Tibial artery (tissue), 4 donors: ENCODE data around the gene OR10K2.
"Not testable (repeated sequence)": the region's sequence is repeated elsewhere in the genome, so short reads cannot be mapped to it uniquely, and the experiment has no call there.

Experiments used
- DNase-seq, 2 donors: peaks; one replicate each; pipeline ENCODE4 v3.0.0-alpha.2; 2019
- H3K27ac ChIP-seq, 2 donors: fragments of 200-600 bp; sonication (generic) in 1 of 2; 1 replicate in 1 of 2; 2 replicates in 1 of 2; pipeline ENCODE4 v1.5.1; 2018 to 2019; ENCODE audit warnings: mild to moderate bottlenecking in 1 of 2
- H3K27me3 ChIP-seq, 2 donors: fragments of 200-600 bp; sonication (generic) in 1 of 2; one replicate each; pipeline versions ENCODE4 v1.5.1 to v1.6.0; 2016 to 2019
- H3K36me3 ChIP-seq, 3 donors: fragments of 200-600 bp; sonication (generic) in 2 of 3; one replicate each; pipeline ENCODE4 v1.5.1; 2016 to 2019; ENCODE audit warnings: mild to moderate bottlenecking in 2 of 3
- H3K4me1 ChIP-seq, 4 donors: fragments of 200-600 bp; sonication (generic) in 2 of 4; 1 replicate in 3 of 4; 2 replicates in 1 of 4; pipeline ENCODE4 v1.5.1; 2016 to 2019
- H3K4me3 ChIP-seq, 2 donors: fragments of 200-600 bp; sonication (generic) in 1 of 2; 1 replicate in 1 of 2; 2 replicates in 1 of 2; pipeline ENCODE4 v1.5.1; 2018 to 2019; ENCODE audit warnings: mild to moderate bottlenecking in 2 of 2
- H3K9me3 ChIP-seq, 3 donors: fragments of 200-600 bp; sonication (generic) in 1 of 3; one replicate each; pipeline ENCODE4 v1.5.1; 2016 to 2019
- intact Hi-C: fragments of 100-400 bp; cut with DNase I; formaldehyde crosslinking; loops from one replicate; pipeline ENCODE4 v1.15.0; 2023; ENCODE audit warnings: low total_unique reads
- TF ChIP-seq, protein P1 (sequence below), 2 experiments: fragments of 200-600 bp in 1 of 2; fragments of 450-650 bp in 1 of 2; IDR thresholded peaks; one replicate each; pipeline ENCODE4 v1.5.1; 2017 to 2019; ENCODE audit warnings: antibody characterized with exemption in 2 of 2, mild to moderate bottlenecking in 1 of 2, moderate library complexity in 1 of 2

The OR10K2 gene

DNA sequence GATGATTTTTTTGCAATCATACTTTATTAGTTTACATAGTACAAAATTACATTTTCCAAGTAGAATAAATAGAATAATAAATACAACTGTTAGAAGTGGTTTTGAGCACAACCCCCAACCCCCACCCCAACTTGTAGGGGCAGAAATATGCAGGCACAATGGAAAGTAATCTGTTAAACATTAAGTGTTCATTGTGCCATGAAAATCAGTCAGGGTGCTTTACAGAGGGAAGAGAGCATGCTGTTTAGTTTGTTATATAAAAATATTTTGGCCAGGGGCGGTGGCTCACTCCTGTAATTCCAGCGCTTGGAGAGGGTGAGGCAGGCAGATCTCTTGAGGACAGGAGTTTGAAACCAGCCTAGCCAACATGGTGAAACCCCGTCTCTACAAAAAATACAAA is 29.4 kb downstream of the OR10K2 start:
- Histone ChIP-seq H3K4me1 (no peaks in the 10 kb centered on the region), H3K27me3 (no peaks in the 10 kb centered on the region), H3K4me3 (no peak overlapping the region), H3K36me3 (no peaks in the 10 kb centered on the region), H3K27ac (no peak overlapping the region), H3K9me3 (no peaks in the 10 kb centered on the region)
- intact Hi-C loops = no loop called here
- TF ChIP-seq, protein P1, sequence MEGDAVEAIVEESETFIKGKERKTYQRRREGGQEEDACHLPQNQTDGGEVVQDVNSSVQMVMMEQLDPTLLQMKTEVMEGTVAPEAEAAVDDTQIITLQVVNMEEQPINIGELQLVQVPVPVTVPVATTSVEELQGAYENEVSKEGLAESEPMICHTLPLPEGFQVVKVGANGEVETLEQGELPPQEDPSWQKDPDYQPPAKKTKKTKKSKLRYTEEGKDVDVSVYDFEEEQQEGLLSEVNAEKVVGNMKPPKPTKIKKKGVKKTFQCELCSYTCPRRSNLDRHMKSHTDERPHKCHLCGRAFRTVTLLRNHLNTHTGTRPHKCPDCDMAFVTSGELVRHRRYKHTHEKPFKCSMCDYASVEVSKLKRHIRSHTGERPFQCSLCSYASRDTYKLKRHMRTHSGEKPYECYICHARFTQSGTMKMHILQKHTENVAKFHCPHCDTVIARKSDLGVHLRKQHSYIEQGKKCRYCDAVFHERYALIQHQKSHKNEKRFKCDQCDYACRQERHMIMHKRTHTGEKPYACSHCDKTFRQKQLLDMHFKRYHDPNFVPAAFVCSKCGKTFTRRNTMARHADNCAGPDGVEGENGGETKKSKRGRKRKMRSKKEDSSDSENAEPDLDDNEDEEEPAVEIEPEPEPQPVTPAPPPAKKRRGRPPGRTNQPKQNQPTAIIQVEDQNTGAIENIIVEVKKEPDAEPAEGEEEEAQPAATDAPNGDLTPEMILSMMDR (IDR thresholded peaks at IDR 0.05) = no peak
- DNase-seq = no peak

DNA sequence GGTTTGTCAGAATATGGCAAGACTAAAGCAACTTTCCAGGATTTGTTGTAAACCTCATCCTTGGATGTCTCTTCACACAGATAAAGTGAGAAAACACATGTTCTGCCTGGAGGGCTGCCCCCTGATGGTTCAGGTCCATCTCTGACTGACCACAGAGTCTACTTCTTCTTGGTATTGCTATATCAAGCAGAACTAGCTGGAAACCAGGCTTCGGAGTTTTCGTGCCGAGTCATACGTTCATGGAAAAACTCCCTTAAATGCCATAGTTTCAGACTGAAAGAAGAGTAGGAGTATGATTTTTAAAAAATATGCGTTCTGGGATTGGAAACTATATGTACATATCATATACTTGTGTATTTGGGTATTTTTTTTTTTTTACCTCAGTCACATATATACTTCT is 32.6 kb downstream of the OR10K2 start:
- no peak overlapping the region for H3K4me3 ChIP-seq
- no peaks in the 10 kb centered on the region for H3K9me3 ChIP-seq
- no peaks in the 10 kb centered on the region for H3K27me3 ChIP-seq
- no peaks in the 10 kb centered on the region for H3K4me1 ChIP-seq
- TF ChIP-seq, protein P1 (IDR thresholded peaks at IDR 0.05) = no peak
- no peak overlapping the region for H3K27ac ChIP-seq
- no peaks in the 10 kb centered on the region for H3K36me3 ChIP-seq
- intact Hi-C loops = no loop called here
- no peak for DNase-seq

DNA sequence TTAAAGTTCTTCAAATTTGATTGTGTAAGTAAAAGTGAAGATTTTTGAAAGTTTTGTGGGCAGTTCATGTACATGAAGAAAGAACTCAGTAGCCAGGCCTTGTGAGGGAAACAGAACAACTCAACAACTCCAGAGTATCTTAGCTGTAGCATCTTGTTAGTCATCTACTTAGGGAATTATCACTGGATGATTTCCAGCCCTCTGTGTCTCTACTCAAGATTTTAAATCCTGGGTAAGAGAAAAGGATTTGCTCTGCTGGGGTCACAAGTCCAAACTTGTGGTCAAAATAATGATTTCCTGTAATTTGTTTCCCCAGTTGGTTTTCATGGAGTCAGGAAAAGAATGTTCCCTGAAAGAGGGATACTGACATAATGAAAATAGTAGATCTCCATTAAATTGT is 34.9 kb downstream of the OR10K2 start:
- intact Hi-C loops = no loop called here
- H3K36me3 ChIP-seq = no peaks in the 10 kb centered on the region

DNA sequence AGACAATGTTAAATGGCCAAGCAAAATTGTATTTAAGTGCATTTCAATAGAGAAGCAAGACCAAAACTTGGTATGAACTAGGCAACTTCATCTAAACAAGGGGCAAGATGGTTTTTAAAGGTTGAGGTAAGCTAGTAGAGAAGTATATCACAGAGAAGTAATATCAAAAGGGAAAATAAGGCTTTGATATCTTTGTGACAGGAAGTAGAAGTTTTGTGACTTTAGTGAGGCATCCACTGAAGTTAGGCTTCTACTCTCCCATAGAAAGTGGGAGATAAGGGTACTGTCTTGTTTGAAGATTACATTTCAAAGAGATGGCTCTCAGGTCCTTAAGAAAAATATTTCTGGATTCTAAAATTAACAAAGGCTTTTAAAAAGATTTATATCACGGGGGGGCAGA is 35.7 kb downstream of the OR10K2 start:
- no peak overlapping the region for H3K27ac ChIP-seq
- no peak overlapping the region for H3K4me3 ChIP-seq
- no peaks in the 10 kb centered on the region for H3K4me1 ChIP-seq
- H3K36me3 ChIP-seq = no peaks in the 10 kb centered on the region
- H3K9me3 ChIP-seq = no peaks in the 10 kb centered on the region
- no peak for DNase-seq
- no peaks in the 10 kb centered on the region for H3K27me3 ChIP-seq
- TF ChIP-seq, protein P1 (IDR thresholded peaks at IDR 0.05) = no peak
- intact Hi-C loops = no loop called here

More for the DNA sequence above, 34.9 kb downstream of the OR10K2 start:
- no peak for DNase-seq
- no peaks in the 10 kb centered on the region for H3K27me3 ChIP-seq
- no peaks in the 10 kb centered on the region for H3K4me1 ChIP-seq
- TF ChIP-seq, protein P1 (IDR thresholded peaks at IDR 0.05) = no peak
- no peak overlapping the region for H3K4me3 ChIP-seq
- H3K9me3 ChIP-seq = no peaks in the 10 kb centered on the region
- no peak overlapping the region for H3K27ac ChIP-seq

DNA sequence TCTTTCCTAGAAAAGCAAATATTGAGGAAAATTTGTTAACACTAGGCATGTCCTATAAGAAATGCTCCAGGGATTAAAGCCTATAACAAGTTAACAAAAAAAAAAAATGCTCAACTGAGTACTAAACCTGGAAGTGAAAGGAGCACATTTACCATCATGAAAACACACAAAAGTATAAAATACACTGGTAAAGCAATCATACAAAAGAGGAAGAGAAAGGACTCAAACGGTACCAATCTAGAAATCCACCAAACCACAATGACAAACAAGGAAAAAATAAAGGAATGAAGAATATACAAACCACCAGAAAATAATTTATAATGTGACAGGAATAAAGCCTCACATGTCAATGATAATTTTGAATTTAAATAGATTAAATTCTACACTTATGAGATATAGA is 51.2 kb downstream of the OR10K2 start:
- Histone ChIP-seq H3K27ac (no peak overlapping the region), H3K4me3 (no peak overlapping the region), H3K4me1 (no peaks in the 10 kb centered on the region), H3K36me3 (no peaks in the 10 kb centered on the region), H3K9me3 (peaks cover 0 to 23% (median 13%) of the 10 kb centered on the region in 3 donors), H3K27me3 (no peaks in the 10 kb centered on the region)
- TF ChIP-seq, protein P1 (IDR thresholded peaks at IDR 0.05) = no peak
- DNase-seq = no peak
- intact Hi-C loops = no loop called here

DNA sequence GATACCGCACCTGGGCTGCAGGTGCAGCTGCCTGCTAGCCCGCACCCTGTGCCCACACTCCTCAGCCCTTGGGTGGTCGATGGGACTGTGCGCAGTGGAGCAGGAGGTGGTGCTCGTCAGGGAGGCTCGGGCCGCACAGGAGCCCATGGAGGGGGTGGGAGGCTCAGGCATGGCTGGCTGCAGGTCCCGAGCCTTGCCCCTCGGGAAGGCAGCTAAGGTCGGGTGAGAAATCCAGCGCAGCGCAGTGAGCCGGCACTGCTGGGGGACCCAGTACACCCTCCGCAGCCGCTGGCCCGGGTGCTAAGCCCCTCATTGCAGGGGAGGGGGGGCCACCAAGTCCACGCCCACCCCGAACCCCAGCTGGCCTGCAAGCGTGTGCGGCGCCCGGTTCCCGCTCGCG is 51.9 kb downstream of the OR10K2 start:
- H3K27ac ChIP-seq, H3K4me3 ChIP-seq, H3K27me3 ChIP-seq, H3K4me1 ChIP-seq, DNase-seq, intact Hi-C loops, H3K36me3 ChIP-seq: not testable (repeated sequence)
- peaks cover 0 to 23% (median 13%) of the 10 kb centered on the region in 3 donors for H3K9me3 ChIP-seq
